Liver (tissue), 3 donors: ENCODE results near the gene U2AF2.

Experiments used
- TAF1 ChIP-seq: conservative IDR thresholded peaks from 2 replicates; pipeline ENCODE4 v1.6.1; 2016; ENCODE audit warnings: antibody characterized with exemption, mild to moderate bottlenecking
- TF ChIP-seq, protein P1 (sequence below): fragments of 150-350 bp; IDR thresholded peaks from 2 replicates; pipeline ENCODE4 v1.5.1; 2017; ENCODE audit warnings: improper control_type of control experiment, low read depth, low read length; ENCODE audit not compliant: missing input control
- TF ChIP-seq, protein P2 (sequence below): IDR thresholded peaks from 2 replicates; pipeline ENCODE4 v1.6.1; 2016; ENCODE audit warnings: antibody characterized with exemption
- donor health status: healthy.
- donor health status: healthy.

DNA sequence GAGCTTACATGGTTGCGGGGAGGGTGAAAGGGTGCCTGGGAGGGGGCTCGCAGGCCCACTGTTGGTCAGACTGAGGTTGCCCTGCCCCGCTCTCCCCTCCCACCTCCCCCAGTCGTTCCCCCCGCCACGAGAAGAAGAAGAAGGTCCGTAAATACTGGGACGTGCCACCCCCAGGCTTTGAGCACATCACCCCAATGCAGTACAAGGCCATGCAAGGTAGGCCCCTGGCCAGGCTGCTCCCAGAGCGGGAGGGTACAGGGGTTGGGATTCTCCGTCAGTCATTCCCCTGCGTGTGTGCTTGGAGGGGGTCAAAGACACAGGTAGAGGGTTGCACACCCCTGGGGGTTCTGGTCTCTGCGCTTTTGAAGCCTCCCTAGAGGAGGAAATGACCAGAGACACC is 5.6 kb downstream of the U2AF2 start:
- TF ChIP-seq, protein P1, sequence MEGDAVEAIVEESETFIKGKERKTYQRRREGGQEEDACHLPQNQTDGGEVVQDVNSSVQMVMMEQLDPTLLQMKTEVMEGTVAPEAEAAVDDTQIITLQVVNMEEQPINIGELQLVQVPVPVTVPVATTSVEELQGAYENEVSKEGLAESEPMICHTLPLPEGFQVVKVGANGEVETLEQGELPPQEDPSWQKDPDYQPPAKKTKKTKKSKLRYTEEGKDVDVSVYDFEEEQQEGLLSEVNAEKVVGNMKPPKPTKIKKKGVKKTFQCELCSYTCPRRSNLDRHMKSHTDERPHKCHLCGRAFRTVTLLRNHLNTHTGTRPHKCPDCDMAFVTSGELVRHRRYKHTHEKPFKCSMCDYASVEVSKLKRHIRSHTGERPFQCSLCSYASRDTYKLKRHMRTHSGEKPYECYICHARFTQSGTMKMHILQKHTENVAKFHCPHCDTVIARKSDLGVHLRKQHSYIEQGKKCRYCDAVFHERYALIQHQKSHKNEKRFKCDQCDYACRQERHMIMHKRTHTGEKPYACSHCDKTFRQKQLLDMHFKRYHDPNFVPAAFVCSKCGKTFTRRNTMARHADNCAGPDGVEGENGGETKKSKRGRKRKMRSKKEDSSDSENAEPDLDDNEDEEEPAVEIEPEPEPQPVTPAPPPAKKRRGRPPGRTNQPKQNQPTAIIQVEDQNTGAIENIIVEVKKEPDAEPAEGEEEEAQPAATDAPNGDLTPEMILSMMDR, result no peak
- no peak for TF ChIP-seq TAF1
- TF ChIP-seq, protein P2, sequence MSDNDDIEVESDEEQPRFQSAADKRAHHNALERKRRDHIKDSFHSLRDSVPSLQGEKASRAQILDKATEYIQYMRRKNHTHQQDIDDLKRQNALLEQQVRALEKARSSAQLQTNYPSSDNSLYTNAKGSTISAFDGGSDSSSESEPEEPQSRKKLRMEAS, result no peak
